AG10803 (cell line): ENCODE data around the gene ARAP3.
A peak's percentile ranks its signal among the peaks of the same experiment; 100 is the strongest.

Experiments used
- DNase-seq: peaks from one replicate; pipeline ENCODE4 v3.0.0; 2010; ENCODE audit warnings: low read depth
- H3K4me3 ChIP-seq: 2 replicates; pipeline ENCODE4 v1.5.1; 2011; ENCODE audit warnings: mild to moderate bottlenecking, low read length, control low read depth
- TF ChIP-seq, protein P1 (sequence below): conservative IDR thresholded peaks from 2 replicates; pipeline ENCODE4 v1.5.1; 2011; ENCODE audit warnings: mild to moderate bottlenecking, low read length, control low read depth, inconsistent platforms

Gene ARAP3

DNA sequence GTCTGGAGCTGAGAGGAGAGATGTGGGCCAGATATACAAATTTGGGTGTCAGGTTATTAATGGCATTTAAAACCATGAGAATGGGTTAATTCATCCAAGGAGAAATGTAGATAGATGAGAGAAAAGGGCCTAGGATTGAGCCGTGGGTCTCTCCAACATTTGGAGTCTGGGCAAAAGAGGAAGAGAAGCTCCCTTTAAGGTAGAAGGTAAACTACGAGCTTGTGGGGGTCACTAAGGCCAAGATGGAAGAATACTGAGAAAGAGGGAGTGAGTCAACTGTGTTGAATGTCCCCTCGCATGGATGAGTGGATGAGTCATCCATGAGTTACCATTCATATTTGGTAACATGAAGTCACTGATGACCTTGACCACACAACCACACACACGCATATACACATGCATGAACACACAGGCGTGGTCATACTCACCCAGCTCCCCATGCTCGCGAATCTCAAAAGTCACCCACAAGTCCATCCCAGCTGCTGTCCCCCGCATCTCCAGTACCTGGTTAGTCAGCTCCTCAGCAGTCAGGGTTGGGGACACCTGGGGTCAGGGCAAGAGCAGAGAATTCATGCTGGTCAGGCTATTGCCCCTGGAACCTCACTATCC is 24.0 kb downstream of the ARAP3 start:
- no peak overlapping the region for H3K4me3 ChIP-seq
- peak; percentile 86 for DNase-seq
- TF ChIP-seq, protein P1, sequence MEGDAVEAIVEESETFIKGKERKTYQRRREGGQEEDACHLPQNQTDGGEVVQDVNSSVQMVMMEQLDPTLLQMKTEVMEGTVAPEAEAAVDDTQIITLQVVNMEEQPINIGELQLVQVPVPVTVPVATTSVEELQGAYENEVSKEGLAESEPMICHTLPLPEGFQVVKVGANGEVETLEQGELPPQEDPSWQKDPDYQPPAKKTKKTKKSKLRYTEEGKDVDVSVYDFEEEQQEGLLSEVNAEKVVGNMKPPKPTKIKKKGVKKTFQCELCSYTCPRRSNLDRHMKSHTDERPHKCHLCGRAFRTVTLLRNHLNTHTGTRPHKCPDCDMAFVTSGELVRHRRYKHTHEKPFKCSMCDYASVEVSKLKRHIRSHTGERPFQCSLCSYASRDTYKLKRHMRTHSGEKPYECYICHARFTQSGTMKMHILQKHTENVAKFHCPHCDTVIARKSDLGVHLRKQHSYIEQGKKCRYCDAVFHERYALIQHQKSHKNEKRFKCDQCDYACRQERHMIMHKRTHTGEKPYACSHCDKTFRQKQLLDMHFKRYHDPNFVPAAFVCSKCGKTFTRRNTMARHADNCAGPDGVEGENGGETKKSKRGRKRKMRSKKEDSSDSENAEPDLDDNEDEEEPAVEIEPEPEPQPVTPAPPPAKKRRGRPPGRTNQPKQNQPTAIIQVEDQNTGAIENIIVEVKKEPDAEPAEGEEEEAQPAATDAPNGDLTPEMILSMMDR = no peak

DNA sequence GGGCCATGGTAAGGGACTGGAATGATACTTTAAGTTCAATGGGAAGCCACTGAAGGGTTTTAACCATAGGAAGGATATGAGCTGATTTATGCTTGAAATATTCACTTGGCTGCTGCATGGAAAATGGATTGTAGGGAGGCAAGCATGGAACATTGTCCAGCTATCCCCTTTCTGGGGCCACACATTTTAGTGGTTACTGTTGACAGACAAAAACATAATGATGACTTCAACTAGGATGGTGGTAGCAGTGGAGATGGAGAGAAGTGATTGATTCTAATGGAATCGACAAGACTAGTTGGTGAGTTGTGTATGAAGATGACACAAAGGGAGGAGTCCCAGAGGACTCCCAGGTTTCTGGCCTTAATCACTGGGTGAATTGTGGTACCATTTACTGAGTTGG is 24.6 kb downstream of the ARAP3 start:
- TF ChIP-seq, protein P1 = no peak
- no peak overlapping the region for H3K4me3 ChIP-seq
- DNase-seq = no peak

- TF ChIP-seq, protein P1 = no peak
- no peak for DNase-seq
- no peak overlapping the region for H3K4me3 ChIP-seq
Observed at GRCh38 chr5:141656396-141656795, 25.6 kb downstream of the ARAP3 start.

GRCh38 chr5:141655020-141655419 is 27.0 kb downstream of the ARAP3 start:
- no peak for DNase-seq
- H3K4me3 ChIP-seq = no peak overlapping the region
- TF ChIP-seq, protein P1 = no peak

DNA sequence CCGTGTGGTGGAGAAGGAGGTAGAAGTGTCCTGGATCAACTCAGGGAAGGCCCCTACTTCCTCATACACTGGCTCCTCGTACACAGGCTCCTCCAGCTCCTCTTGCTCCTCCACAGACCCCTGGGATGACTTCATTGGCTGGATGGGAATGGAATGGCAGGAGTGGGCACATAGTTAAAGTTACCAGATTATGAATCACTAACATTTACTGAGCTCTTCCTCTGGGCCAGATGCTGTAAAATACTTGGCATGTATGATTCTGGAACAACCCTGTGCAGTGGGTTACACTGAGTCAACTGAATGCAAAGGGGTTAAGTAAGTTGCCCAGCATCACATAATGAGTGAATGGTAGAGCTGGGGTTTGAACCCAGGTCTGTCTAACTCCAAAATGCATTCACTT is 27.7 kb downstream of the ARAP3 start:
- DNase-seq = peak; percentile 89
- TF ChIP-seq, protein P1 = no peak
- H3K4me3 ChIP-seq = no peak overlapping the region

DNA sequence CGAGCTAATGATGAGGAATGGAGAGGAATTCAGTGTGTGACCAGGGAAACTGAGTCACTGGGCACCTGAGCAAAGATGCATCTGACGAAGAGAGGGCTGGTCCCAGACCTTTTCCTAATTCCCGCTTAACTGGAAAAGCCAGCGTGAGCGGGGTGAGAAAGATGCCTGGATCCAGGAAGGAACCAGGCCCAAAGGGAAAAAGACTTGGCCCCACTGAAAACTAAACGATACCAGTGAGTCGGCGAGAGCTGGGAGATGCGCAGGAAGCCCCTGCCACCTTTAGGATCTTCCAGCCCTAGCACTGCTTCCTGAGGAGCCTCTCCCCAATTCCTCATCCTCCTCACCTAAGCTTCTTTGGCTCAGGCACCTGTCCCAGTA is 30.3 kb downstream of the ARAP3 start:
- peak overlapping the region; percentile 84 for H3K4me3 ChIP-seq
- TF ChIP-seq, protein P1 = no peak
- no peak for DNase-seq

- DNase-seq = peak; percentile 74
- peak within 1 kb of the TSS; percentile 84 for H3K4me3 ChIP-seq
- TF ChIP-seq, protein P1 = no peak
Observed at GRCh38 chr5:141650851-141651727, 30.9 kb downstream of the ARAP3 start, which contains the start of gene FCHSD1. Gene FCHSD1, minus strand, starts transcription at chr5:141651418. Its CDS starts 50 bp downstream, at chr5:141651368.
